ENCODE results near the gene RNASE1.

The RNASE1 gene

DNA sequence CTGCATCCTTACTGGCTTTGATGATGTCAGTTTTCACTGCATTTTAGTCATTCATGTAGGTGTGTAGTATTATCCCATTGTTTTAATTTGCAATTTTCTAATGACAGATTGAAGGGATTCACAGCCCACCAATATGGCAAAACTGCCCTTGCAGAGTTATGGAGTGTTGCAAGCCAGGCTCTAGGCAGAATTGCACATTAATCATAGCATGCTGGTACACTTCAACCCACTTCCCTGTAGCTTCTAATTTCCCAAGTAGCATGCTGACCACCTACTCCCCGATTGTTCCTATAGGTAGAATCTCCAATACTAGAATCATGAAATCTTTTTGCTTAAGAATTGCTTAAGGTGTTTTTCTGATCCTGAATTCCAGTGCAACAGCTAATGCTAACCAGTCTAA is 26.7 kb downstream of the RNASE1 start:
- no peak for TF ChIP-seq CTCF (IDR thresholded peaks at IDR 0.05)
- DNase-seq, result no peak
- H3K27me3 ChIP-seq, result no peaks in the 10 kb centered on the region
- no peak overlapping the region for H3K4me3 ChIP-seq
- no peaks in the 10 kb centered on the region for H3K9me3 ChIP-seq
- intact Hi-C loops (cut with DNase I; ENCODE audit: low total_unique reads), result no loop called here
- H3K4me1 ChIP-seq, result no peaks in the 10 kb centered on the region
- no peak overlapping the region for H3K27ac ChIP-seq
- H3K36me3 ChIP-seq, result no peaks in the 10 kb centered on the region

DNA sequence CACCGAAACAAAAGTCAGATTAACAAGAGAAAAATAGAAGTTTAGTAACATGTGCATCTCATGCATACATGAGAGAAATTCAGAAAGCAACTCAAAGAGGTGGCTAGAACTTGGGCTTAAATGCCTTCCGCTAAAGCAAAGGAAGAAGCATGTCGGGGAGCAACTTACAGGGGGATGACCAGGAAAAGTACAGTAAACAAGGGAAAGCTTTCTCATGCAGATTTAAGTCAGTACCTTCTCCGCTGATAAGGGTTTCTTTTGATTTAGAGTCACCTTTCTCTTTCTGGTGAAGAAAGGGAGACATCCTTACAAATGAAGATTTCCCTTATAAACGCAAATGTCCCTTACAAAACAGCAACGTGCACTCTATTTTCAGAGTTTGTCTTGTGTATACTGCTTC is 27.6 kb downstream of the RNASE1 start:
- Histone ChIP-seq H3K9me3 (no peaks in the 10 kb centered on the region), H3K36me3 (no peaks in the 10 kb centered on the region), H3K4me1 (no peaks in the 10 kb centered on the region), H3K4me3 (no peak overlapping the region), H3K27ac (no peak overlapping the region), H3K27me3 (no peaks in the 10 kb centered on the region)
- TF ChIP-seq CTCF (IDR thresholded peaks at IDR 0.05), result no peak
- intact Hi-C loops (cut with DNase I; ENCODE audit: low total_unique reads), result no loop called here
- DNase-seq, result no peak

DNA sequence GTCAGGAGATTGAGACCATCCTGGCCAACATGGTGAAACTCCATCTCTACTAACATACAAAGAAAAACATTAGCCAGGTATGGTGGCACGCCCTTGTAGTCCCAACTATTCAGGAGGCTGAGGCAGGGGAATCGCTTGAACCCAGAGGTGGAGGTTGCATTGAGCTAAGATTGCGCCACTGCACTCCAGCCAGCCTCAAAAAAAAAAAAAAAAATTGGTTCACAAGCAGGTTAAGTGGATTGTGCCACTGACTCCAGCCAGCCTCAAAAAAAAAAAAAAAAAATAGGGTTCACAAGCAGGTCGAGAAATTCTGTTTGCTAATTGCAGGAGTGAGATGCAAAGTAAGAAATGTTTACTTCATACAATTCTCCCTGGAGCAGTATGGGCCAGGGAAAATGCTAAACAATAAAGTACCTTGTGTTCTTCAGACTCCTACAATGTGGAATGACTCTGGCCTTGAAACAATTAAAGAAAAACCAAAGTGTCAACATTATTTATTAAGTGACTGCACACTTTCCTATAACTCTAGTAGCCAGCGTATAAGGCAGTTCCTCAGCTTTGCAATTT is 28.3 kb downstream of the RNASE1 start:
- no peaks in the 10 kb centered on the region for H3K36me3 ChIP-seq
- no peaks in the 10 kb centered on the region for H3K9me3 ChIP-seq
- no peak overlapping the region for H3K27ac ChIP-seq
- no peak for DNase-seq
- TF ChIP-seq CTCF (IDR thresholded peaks at IDR 0.05), result no peak
- H3K27me3 ChIP-seq, result no peaks in the 10 kb centered on the region
- no peak overlapping the region for H3K4me3 ChIP-seq
- H3K4me1 ChIP-seq, result no peaks in the 10 kb centered on the region
- intact Hi-C loops (cut with DNase I; ENCODE audit: low total_unique reads), result no loop called here

GRCh38 chr14:20772650-20773049 is 30.0 kb downstream of the RNASE1 start:
- Histone ChIP-seq H3K27me3 (no peaks in the 10 kb centered on the region), H3K4me1 (no peaks in the 10 kb centered on the region), H3K4me3 (no peak overlapping the region), H3K9me3 (no peaks in the 10 kb centered on the region), H3K27ac (no peak overlapping the region), H3K36me3 (no peaks in the 10 kb centered on the region)
- no peak for TF ChIP-seq CTCF (IDR thresholded peaks at IDR 0.05)
- intact Hi-C loops (cut with DNase I; ENCODE audit: low total_unique reads), result no loop called here
- no peak for DNase-seq

GRCh38 chr14:20769421-20769820 is 33.2 kb downstream of the RNASE1 start:
- no peaks in the 10 kb centered on the region for H3K36me3 ChIP-seq
- DNase-seq, result no peak
- no peaks in the 10 kb centered on the region for H3K9me3 ChIP-seq
- no peak overlapping the region for H3K27ac ChIP-seq
- H3K4me3 ChIP-seq, result no peak overlapping the region
- no peaks in the 10 kb centered on the region for H3K27me3 ChIP-seq
- intact Hi-C loops (cut with DNase I; ENCODE audit: low total_unique reads), result no loop called here
- H3K4me1 ChIP-seq, result no peaks in the 10 kb centered on the region
- no peak for TF ChIP-seq CTCF (IDR thresholded peaks at IDR 0.05)

- H3K4me1 ChIP-seq, result no peaks in the 10 kb centered on the region
- H3K9me3 ChIP-seq, result no peaks in the 10 kb centered on the region
- no peaks in the 10 kb centered on the region for H3K27me3 ChIP-seq
- H3K36me3 ChIP-seq, result no peaks in the 10 kb centered on the region
- no peak overlapping the region for H3K4me3 ChIP-seq
- no peak for DNase-seq
- TF ChIP-seq CTCF (IDR thresholded peaks at IDR 0.05), result no peak
- intact Hi-C loops (cut with DNase I; ENCODE audit: low total_unique reads), result no loop called here
- H3K27ac ChIP-seq, result no peak overlapping the region
Measured at GRCh38 chr14:20768593-20768892, 34.1 kb downstream of the RNASE1 start.
